DND-41 (cell line): ENCODE data around the gene NTSR2.

Source experiments
- ATAC-seq: fragments of 200-7000 bp; cut with Tn5 transposase; 3 replicates; pipeline ENCODE4 v1.9.1; 2021; ENCODE audit warnings: low read depth; ENCODE audit not compliant: insufficient read depth
- DNase-seq: peaks from one replicate; pipeline ENCODE4 v3.0.0-alpha.2; 2020
- H2AFZ ChIP-seq: 2 replicates; pipeline ENCODE4 v1.6.0; 2012; ENCODE audit warnings: low read depth, low read length
- H3K27ac ChIP-seq: 2 replicates; pipeline ENCODE4 v1.5.1; 2012; ENCODE audit warnings: low read length, inconsistent platforms
- H3K27me3 ChIP-seq: fragments of 200-600 bp; sonication (generic); 2 replicates; pipeline ENCODE4 v1.6.0; 2012; ENCODE audit warnings: low read length, mild to moderate bottlenecking, inconsistent platforms; ENCODE audit not compliant: insufficient read depth, poor library complexity
- H3K36me3 ChIP-seq: 2 replicates; pipeline ENCODE4 v1.5.1; 2012; ENCODE audit warnings: low read length, inconsistent platforms; ENCODE audit not compliant: insufficient read depth
- H3K4me1 ChIP-seq: 2 replicates; pipeline ENCODE4 v1.5.1; 2012; ENCODE audit warnings: mild to moderate bottlenecking, low read length; ENCODE audit not compliant: insufficient read depth
- H3K4me2 ChIP-seq: 2 replicates; pipeline ENCODE4 v1.6.0; 2012; ENCODE audit warnings: mild to moderate bottlenecking, moderate library complexity, low read length, inconsistent platforms; ENCODE audit not compliant: insufficient read depth
- H3K4me3 ChIP-seq, 2 experiments: fragments of 200-600 bp in 1 of 2; shearing (Covaris generic) in 1 of 2; 2 replicates each; pipeline ENCODE4 v1.5.1; 2012 to 2016; ENCODE audit warnings: inconsistent platforms in 2 of 2, low read length in 2 of 2, mild to moderate bottlenecking in 2 of 2, low read depth in 1 of 2, moderate library complexity in 1 of 2
- H3K79me2 ChIP-seq: 2 replicates; pipeline ENCODE4 v1.6.0; 2012; ENCODE audit warnings: low read length, inconsistent platforms; ENCODE audit not compliant: insufficient read depth
- H3K9ac ChIP-seq: 2 replicates; pipeline ENCODE4 v1.6.0; 2012; ENCODE audit warnings: low read depth, mild to moderate bottlenecking, inconsistent platforms, low read length, moderate library complexity
- H3K9me3 ChIP-seq: 2 replicates; pipeline ENCODE4 v1.5.1; 2012; ENCODE audit warnings: low read length, moderate library complexity, mild to moderate bottlenecking, inconsistent platforms; ENCODE audit not compliant: insufficient read depth, severe bottlenecking
- H4K20me1 ChIP-seq: 2 replicates; pipeline ENCODE4 v1.6.0; 2012; ENCODE audit warnings: low read length; ENCODE audit not compliant: insufficient read depth
- EZH2 ChIP-seq: IDR thresholded peaks from 3 replicates; pipeline ENCODE4 v1.6.1; 2012; ENCODE audit warnings: borderline replicate concordance, low read depth, mild to moderate bottlenecking, moderate library complexity, low read length, inconsistent platforms; ENCODE audit not compliant: severe bottlenecking
- TF ChIP-seq, protein P1 (sequence below): IDR thresholded peaks from 2 replicates; pipeline ENCODE4 v1.5.1; 2012; ENCODE audit warnings: borderline replicate concordance, low read length, moderate library complexity, mild to moderate bottlenecking; ENCODE audit not compliant: poor library complexity, severe bottlenecking; ENCODE audit errors: extremely low read depth

The NTSR2 gene

DNA sequence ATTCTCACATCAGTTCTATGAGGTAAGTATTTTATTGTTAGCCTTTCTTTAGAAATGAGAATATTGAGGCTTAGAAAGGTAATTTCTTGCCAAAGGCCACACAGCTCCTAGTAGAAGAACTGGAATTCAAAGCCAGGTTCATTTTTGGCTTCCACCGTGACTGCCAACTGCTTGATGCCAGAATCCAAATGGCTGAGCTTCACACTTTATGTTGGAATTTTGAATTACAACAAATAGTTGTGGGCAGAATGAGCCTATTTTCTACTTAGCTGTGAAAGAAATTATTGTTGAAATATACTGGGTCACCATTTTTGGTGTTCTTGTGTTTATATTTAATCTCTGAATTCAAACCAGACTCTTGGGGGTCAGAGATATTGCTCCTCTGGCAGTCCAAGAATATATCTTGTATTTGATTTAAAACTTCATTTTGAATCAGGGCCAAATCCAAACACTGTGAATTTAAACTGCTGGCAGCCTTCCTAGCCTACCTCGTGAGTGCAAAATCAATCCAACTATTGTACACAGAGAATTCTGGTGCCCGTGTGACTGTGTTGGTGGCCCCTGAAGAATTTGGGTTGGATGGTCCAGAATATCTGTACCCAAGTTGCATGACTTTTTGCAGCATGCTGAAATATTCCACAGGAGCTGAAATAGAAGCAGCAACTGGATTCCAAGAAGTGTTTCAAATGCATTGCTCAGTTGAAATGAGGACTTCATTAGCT, 40.8 kb upstream of the NTSR2 start:
- Histone ChIP-seq H3K4me3 (no peak overlapping the region), H3K36me3 (no peaks in the 10 kb centered on the region), H3K79me2 (no peaks in the 10 kb centered on the region), H3K9ac (no peak overlapping the region), H2AFZ (no peak overlapping the region), H3K4me1 (no peaks in the 10 kb centered on the region), H3K4me2 (no peak overlapping the region), H3K27me3 (no peaks in the 10 kb centered on the region), H4K20me1 (no peaks in the 10 kb centered on the region), H3K9me3 (peaks cover 2% of the 10 kb centered on the region), H3K27ac (no peak overlapping the region)
- DNase-seq (no peak), ATAC-seq (no peak)
- TF ChIP-seq EZH2: no peak
- TF ChIP-seq, protein P1, sequence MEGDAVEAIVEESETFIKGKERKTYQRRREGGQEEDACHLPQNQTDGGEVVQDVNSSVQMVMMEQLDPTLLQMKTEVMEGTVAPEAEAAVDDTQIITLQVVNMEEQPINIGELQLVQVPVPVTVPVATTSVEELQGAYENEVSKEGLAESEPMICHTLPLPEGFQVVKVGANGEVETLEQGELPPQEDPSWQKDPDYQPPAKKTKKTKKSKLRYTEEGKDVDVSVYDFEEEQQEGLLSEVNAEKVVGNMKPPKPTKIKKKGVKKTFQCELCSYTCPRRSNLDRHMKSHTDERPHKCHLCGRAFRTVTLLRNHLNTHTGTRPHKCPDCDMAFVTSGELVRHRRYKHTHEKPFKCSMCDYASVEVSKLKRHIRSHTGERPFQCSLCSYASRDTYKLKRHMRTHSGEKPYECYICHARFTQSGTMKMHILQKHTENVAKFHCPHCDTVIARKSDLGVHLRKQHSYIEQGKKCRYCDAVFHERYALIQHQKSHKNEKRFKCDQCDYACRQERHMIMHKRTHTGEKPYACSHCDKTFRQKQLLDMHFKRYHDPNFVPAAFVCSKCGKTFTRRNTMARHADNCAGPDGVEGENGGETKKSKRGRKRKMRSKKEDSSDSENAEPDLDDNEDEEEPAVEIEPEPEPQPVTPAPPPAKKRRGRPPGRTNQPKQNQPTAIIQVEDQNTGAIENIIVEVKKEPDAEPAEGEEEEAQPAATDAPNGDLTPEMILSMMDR: no peak

DNA sequence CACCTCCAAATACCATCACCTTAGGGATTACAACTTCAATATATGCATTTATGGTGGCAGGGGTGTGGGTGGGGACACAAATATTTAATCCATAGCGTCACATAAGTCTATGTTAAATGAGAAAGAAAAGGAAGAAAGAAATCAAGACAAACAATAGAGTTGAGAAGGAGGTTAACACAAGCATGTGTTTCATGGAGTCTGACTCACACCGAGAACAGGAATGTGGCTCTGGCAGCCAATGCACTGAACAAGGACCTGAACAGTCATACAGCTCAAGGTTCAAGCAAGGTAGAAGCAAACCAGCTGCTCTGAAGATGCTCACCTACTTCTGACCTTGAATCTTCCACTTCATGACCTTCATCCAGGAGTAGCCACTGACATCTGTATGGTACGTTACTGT, 40.2 kb upstream of the NTSR2 start:
- no peaks in the 10 kb centered on the region for H3K79me2 ChIP-seq
- TF ChIP-seq EZH2: no peak
- TF ChIP-seq, protein P1: no peak
- no peaks in the 10 kb centered on the region for H3K4me1 ChIP-seq
- ATAC-seq: no peak
- H3K27me3 ChIP-seq: no peaks in the 10 kb centered on the region
- no peaks in the 10 kb centered on the region for H4K20me1 ChIP-seq
- H3K27ac ChIP-seq: no peak overlapping the region
- DNase-seq: no peak
- no peak overlapping the region for H3K9ac ChIP-seq
- no peak overlapping the region for H3K4me3 ChIP-seq
- H3K4me2 ChIP-seq: no peak overlapping the region
- no peaks in the 10 kb centered on the region for H3K36me3 ChIP-seq
- H3K9me3 ChIP-seq: peaks cover 2% of the 10 kb centered on the region
- no peak overlapping the region for H2AFZ ChIP-seq

DNA sequence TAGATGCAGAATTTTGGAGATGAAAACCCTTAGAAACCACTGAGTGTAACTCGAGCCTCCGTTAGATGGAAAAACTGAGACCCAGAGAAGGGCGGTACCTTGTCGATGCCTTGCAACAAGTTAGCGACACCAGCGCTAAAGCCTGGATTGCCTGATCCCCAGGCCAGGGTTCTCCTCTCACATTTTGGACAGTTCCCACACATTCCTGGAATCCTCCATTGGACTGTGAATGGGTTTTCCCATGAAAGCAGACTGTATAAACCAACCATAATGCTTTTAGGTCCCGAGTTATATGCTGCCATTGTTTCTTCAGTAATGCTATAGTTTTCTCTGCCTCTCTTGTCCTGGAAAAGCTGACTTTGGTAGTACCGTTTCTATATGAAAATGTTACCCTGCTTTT, 39.3 kb upstream of the NTSR2 start:
- Histone ChIP-seq H3K27me3 (no peaks in the 10 kb centered on the region), H3K9me3 (peaks cover 2% of the 10 kb centered on the region), H3K9ac (no peak overlapping the region), H2AFZ (no peak overlapping the region), H3K36me3 (no peaks in the 10 kb centered on the region), H3K4me3 (no peak overlapping the region), H3K27ac (no peak overlapping the region), H3K79me2 (no peaks in the 10 kb centered on the region), H3K4me2 (no peak overlapping the region), H3K4me1 (no peaks in the 10 kb centered on the region), H4K20me1 (no peaks in the 10 kb centered on the region)
- DNase-seq: no peak
- ATAC-seq: no peak
- TF ChIP-seq, protein P1: no peak

DNA sequence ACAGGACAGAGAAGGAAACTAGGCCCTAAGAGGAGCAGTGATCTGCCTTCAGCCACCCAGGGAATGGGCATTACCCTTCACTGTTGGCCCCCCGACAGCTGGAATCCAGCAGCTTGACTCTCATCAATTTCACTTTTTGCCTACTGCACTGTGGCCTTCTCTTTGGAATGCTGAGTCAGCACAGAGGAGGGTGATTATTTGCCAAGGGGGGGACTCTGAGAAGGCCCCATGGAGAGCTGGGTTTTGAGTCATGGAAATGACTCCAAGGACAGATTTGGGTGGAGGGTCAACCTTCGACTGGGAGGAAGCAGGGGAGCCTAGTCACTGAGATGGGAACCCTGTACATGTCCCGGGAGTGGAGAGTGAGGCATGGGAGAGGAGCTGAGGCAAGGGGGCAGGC, 38.1 kb upstream of the NTSR2 start:
- ATAC-seq: no peak
- no peaks in the 10 kb centered on the region for H4K20me1 ChIP-seq
- no peak overlapping the region for H2AFZ ChIP-seq
- H3K4me1 ChIP-seq: no peaks in the 10 kb centered on the region
- H3K9me3 ChIP-seq: peaks cover 2% of the 10 kb centered on the region
- H3K36me3 ChIP-seq: no peaks in the 10 kb centered on the region
- no peak overlapping the region for H3K4me2 ChIP-seq
- no peak overlapping the region for H3K27ac ChIP-seq
- H3K79me2 ChIP-seq: no peaks in the 10 kb centered on the region
- no peak overlapping the region for H3K9ac ChIP-seq
- H3K4me3 ChIP-seq: no peak overlapping the region
- DNase-seq: no peak
- TF ChIP-seq, protein P1: no peak
- TF ChIP-seq EZH2: no peak
- no peaks in the 10 kb centered on the region for H3K27me3 ChIP-seq
